H1 (cell line): ENCODE measurements around the gene EHD4. TPM values are rescaled to one million over a fixed set of nuclear protein-coding genes. Genes with fewer than 3 reads are reported as not detected.

Source experiments
- CTCF ChIA-PET: fragments of 300-600 bp; sonication (Branson Sonifier 250); formaldehyde crosslinking; loops from one replicate; lab custom pipeline; 2021; ENCODE audit not compliant: partially characterized antibody; lab: Charles Lee
- POLR2A ChIA-PET: fragments of 300-600 bp; sonication (Branson Sonifier 250); formaldehyde crosslinking; loops from one replicate; lab custom pipeline; 2021; ENCODE audit warnings: inconsistent platforms; ENCODE audit not compliant: partially characterized antibody; lab: Charles Lee
- DNase-seq, 2 experiments: peaks; one replicate each; pipeline versions ENCODE4 v3.0.0 to v3.0.0-alpha.2; 2010 to 2022; ENCODE audit warnings: low spot score in 2 of 2, low read depth in 1 of 2, mixed read lengths in 1 of 2
- FAIRE-seq: peaks from 2 replicates; lab custom pipeline; 2011; peaks lifted over from hg19 to GRCh38; lab: Jason Lieb, UNC
- H2AFZ ChIP-seq: 2 replicates; pipeline ENCODE4 v1.8.1; 2012; ENCODE audit warnings: low read length, inconsistent platforms
- H2AK5ac ChIP-seq: 2 replicates; pipeline ENCODE4 v1.6.1; 2013; ENCODE audit warnings: low read depth, low read length
- H2BK120ac ChIP-seq: replicated peaks from 2 replicates; pipeline ENCODE3; 2013; ENCODE audit warnings: low read depth, low read length, inconsistent platforms
- H2BK12ac ChIP-seq: 2 replicates; pipeline ENCODE4 v1.6.1; 2013; ENCODE audit warnings: low read depth, low read length
- H2BK15ac ChIP-seq: 2 replicates; pipeline ENCODE4 v1.6.1; 2013; ENCODE audit warnings: low read length
- H2BK20ac ChIP-seq: 2 replicates; pipeline ENCODE4 v1.6.1; 2013; ENCODE audit warnings: low read length
- H2BK5ac ChIP-seq: 2 replicates; pipeline ENCODE4 v1.6.1; 2013; ENCODE audit warnings: low read depth, low read length
- H3K14ac ChIP-seq: 2 replicates; pipeline ENCODE4 v1.6.1; 2013; ENCODE audit warnings: inconsistent platforms; ENCODE audit not compliant: insufficient read length
- H3K18ac ChIP-seq: 2 replicates; pipeline ENCODE4 v1.6.1; 2013; ENCODE audit warnings: low read length; ENCODE audit errors: extremely low read depth
- H3K23ac ChIP-seq: 2 replicates; pipeline ENCODE4 v1.6.1; 2013; ENCODE audit warnings: inconsistent platforms; ENCODE audit not compliant: insufficient read length
- H3K23me2 ChIP-seq: 2 replicates; pipeline ENCODE4 v1.6.1; 2013; ENCODE audit warnings: low read depth, low read length
- H3K27ac ChIP-seq: 2 replicates; pipeline ENCODE4 v1.6.1; 2011; ENCODE audit warnings: low read depth, low read length, inconsistent platforms
- H3K27me3 ChIP-seq, 4 experiments: replicated peaks in 1 of 4; 1 replicate in 1 of 4; 2 replicates in 3 of 4; pipeline versions ENCODE4 v1.6.1 to v1.8.1; 2011 to 2013; ENCODE audit warnings: low read length in 3 of 4, mild to moderate bottlenecking in 3 of 4, inconsistent platforms in 2 of 4, mixed read lengths in 2 of 4, moderate library complexity in 1 of 4; ENCODE audit not compliant: control insufficient read depth in 3 of 4, insufficient read depth in 3 of 4; ENCODE audit errors: extremely low read depth in 1 of 4
- H3K36me3 ChIP-seq, 4 experiments: 2 replicates each; pipeline versions ENCODE4 v1.6.1 to v1.8.1; 2011 to 2013; ENCODE audit warnings: mild to moderate bottlenecking in 4 of 4, low read length in 3 of 4, moderate library complexity in 2 of 4, control low read depth in 1 of 4, inconsistent platforms in 1 of 4; ENCODE audit not compliant: insufficient read depth in 4 of 4, control insufficient read depth in 2 of 4
- H3K4ac ChIP-seq: replicated peaks from 2 replicates; pipeline ENCODE3; 2013; ENCODE audit warnings: low read length, low read depth, mixed read lengths, inconsistent platforms; ENCODE audit not compliant: insufficient read length
- H3K4me1 ChIP-seq, 4 experiments: replicated peaks in 1 of 4; 1 replicate in 1 of 4; 2 replicates in 3 of 4; pipeline versions ENCODE4 v1.6.1 to v1.8.1; 2011 to 2013; ENCODE audit warnings: low read length in 3 of 4, inconsistent platforms in 2 of 4, mixed read lengths in 1 of 4; ENCODE audit not compliant: insufficient read depth in 4 of 4, control insufficient read depth in 3 of 4
- H3K4me2 ChIP-seq, 2 experiments: 2 replicates each; pipeline versions ENCODE4 v1.6.1 to v1.8.1; 2011 to 2013; ENCODE audit warnings: low read depth in 2 of 2, low read length in 2 of 2, control low read depth in 1 of 2, inconsistent platforms in 1 of 2, mild to moderate bottlenecking in 1 of 2; ENCODE audit not compliant: insufficient read depth in 1 of 2
- H3K4me3 ChIP-seq, 4 experiments: fragments of 200-600, 300-600 bp in 1 of 4; sonication (generic), shearing (Covaris generic), sonication (Bioruptor Twin) in 1 of 4; 2 replicates each; pipeline versions ENCODE4 v1.5.1 to v1.8.1; 2011 to 2016; ENCODE audit warnings: low read length in 4 of 4, low read depth in 3 of 4, control low read depth in 2 of 4, inconsistent platforms in 2 of 4, mild to moderate bottlenecking in 2 of 4, mixed read lengths in 1 of 4, moderate library complexity in 1 of 4; ENCODE audit not compliant: insufficient read depth in 2 of 4; ENCODE audit errors: extremely low read depth in 1 of 4
- H3K56ac ChIP-seq: replicated peaks from 2 replicates; pipeline ENCODE3; 2013; ENCODE audit warnings: low read depth, mild to moderate bottlenecking, mixed read lengths, low read length, inconsistent platforms; ENCODE audit not compliant: insufficient read length
- H3K79me1 ChIP-seq: 2 replicates; pipeline ENCODE4 v1.6.1; 2013; ENCODE audit warnings: low read depth, low read length, control low read depth
- H3K79me2 ChIP-seq, 2 experiments: 2 replicates each; pipeline versions ENCODE4 v1.6.1 to v1.8.1; 2012 to 2013; ENCODE audit warnings: low read length in 2 of 2, mild to moderate bottlenecking in 2 of 2, inconsistent platforms in 1 of 2; ENCODE audit not compliant: insufficient read depth in 2 of 2, control insufficient read depth in 1 of 2
- H3K9ac ChIP-seq, 4 experiments: replicated peaks in 1 of 4; 1 replicate in 1 of 4; 2 replicates in 3 of 4; pipeline versions ENCODE4 v1.6.1 to v1.8.1; 2011 to 2013; ENCODE audit warnings: low read depth in 3 of 4, low read length in 3 of 4, control low read depth in 2 of 4, mild to moderate bottlenecking in 2 of 4, moderate library complexity in 2 of 4, inconsistent platforms in 1 of 4; ENCODE audit errors: extremely low read depth in 1 of 4
- H3K9me3 ChIP-seq, 2 experiments: 2 replicates each; pipeline versions ENCODE4 v1.6.1 to v1.8.1; 2012 to 2013; ENCODE audit warnings: mild to moderate bottlenecking in 2 of 2, moderate library complexity in 2 of 2, control low read depth in 1 of 2, inconsistent platforms in 1 of 2, low read depth in 1 of 2, low read length in 1 of 2, mixed read lengths in 1 of 2; ENCODE audit not compliant: insufficient read depth in 2 of 2
- H4K20me1 ChIP-seq, 2 experiments: replicated peaks in 1 of 2; 2 replicates each; pipeline versions ENCODE3 to v1.8.1; 2011 to 2013; ENCODE audit warnings: inconsistent platforms in 2 of 2, low read length in 2 of 2, mild to moderate bottlenecking in 1 of 2; ENCODE audit not compliant: insufficient read depth in 2 of 2, control insufficient read depth in 1 of 2
- H4K5ac ChIP-seq: 2 replicates; pipeline ENCODE4 v1.6.1; 2013; ENCODE audit warnings: low read length, low read depth, mixed read lengths, inconsistent platforms; ENCODE audit not compliant: insufficient read length
- H4K8ac ChIP-seq: 2 replicates; pipeline ENCODE4 v1.8.0; 2013; ENCODE audit warnings: mild to moderate bottlenecking, moderate library complexity, low read length, inconsistent platforms; ENCODE audit not compliant: insufficient read depth; ENCODE audit errors: extremely low read depth
- H4K91ac ChIP-seq: replicated peaks from 2 replicates; pipeline ENCODE3; 2013; ENCODE audit warnings: low read length, mixed read lengths, inconsistent platforms; ENCODE audit not compliant: insufficient read length
- WGBS, 2 experiments: shearing (Covaris generic) in 1 of 2; methylation state at CpG; one replicate each; pipeline versions ENCODE4 v1.1.6 to v1.1.7; 2013 to 2015; ENCODE audit warnings: low lambda C conversion rate in 2 of 2, mixed read lengths in 2 of 2, inconsistent platforms in 1 of 2, low coverage in 1 of 2, missing lambda C conversion rate in 1 of 2; ENCODE audit not compliant: insufficient replicate concordance in 2 of 2, insufficient coverage in 1 of 2, insufficient read length in 1 of 2; ENCODE audit errors: extremely low coverage in 1 of 2, missing lambda C conversion rate in 1 of 2; 5-methylcytosine and 5-hydroxymethylcytosine counted together
- polyA plus RNA-seq, 7 experiments: library from polyadenylated mRNA; depleted of rRNA in 3 of 7; stranded (reverse) in 5 of 7; unstranded in 2 of 7; fragments of >200 nt in 5 of 7; fragments of 200-250 nt in 2 of 7; gene quantifications; 1 replicate in 5 of 7; 2 replicates in 1 of 7; 4 replicates in 1 of 7; pipeline versions ENCODE4 v1.2.1 to v1.2.3, GENCODE V29; 2011 to 2013; ENCODE audit warnings: missing spikeins in 2 of 7, mixed read lengths in 2 of 7
- total RNA-seq: library from RNA; stranded (reverse); fragmentation: NEBNext Ultra II Directional; extraction: Animal tissue kit (Norgen Biotek cat#: 25700); gene quantifications from 2 replicates; pipeline ENCODE4 v1.2.1, GENCODE V29; 2021

EHD4 gene
- total and polyA plus RNA-seq, 2 of the 8 experiments (the other 6 are each of a cell fraction or from before 2014, with no cell fraction given): 17.5 to 24.5 TPM

- no peak overlapping the region for H2BK20ac ChIP-seq
- H3K79me1 ChIP-seq: peaks cover 6% of the 10 kb centered on the region
- H2BK15ac ChIP-seq: no peak overlapping the region
- H3K14ac ChIP-seq: no peak overlapping the region
- H4K91ac ChIP-seq: no peak overlapping the region
- H3K18ac ChIP-seq: no peak overlapping the region
- no peak overlapping the region for H3K23ac ChIP-seq
- no peak overlapping the region for H2BK5ac ChIP-seq
- ChIA-PET CTCF (interaction anchor here (0.7 to 1.5 kb wide), 4 partner anchors 17 to 1465 kb away, joined by 3 to 5 read pairs (median 3); no protein-coding TSS in a partner anchor), POLR2A (interaction anchor here (0.6 to 1.1 kb wide), 2 partner anchors 12 kb away, joined by 3 read pairs; no protein-coding TSS in a partner anchor)
- H2BK120ac ChIP-seq: no peak overlapping the region
- H3K36me3 ChIP-seq: no peaks in the 10 kb centered on the region
- H3K23me2 ChIP-seq: no peaks in the 10 kb centered on the region
- no peak overlapping the region for H3K4ac ChIP-seq
- no peaks in the 10 kb centered on the region for H3K9me3 ChIP-seq
- no peaks in the 10 kb centered on the region for H3K27me3 ChIP-seq
- 65% methylated on average over 3 of the region's 4 CpGs; no CpG with 5 or more reads in 1 of the 2 experiments for WGBS, 2 experiments
- FAIRE-seq: no peak
- no peak overlapping the region for H4K5ac ChIP-seq
- DNase-seq: peak in 1 of 2 experiments; percentile 63
- H3K4me3 ChIP-seq: no peak overlapping the region
- H3K56ac ChIP-seq: no peak overlapping the region
- H2AK5ac ChIP-seq: no peak overlapping the region
- H3K4me2 ChIP-seq: 0 out of 4 replicates have a peak overlapping the region, but pooled peaks of 1 of the 2 experiments have one; percentile 11
- no peak overlapping the region for H3K27ac ChIP-seq
- H2BK12ac ChIP-seq: peak overlapping the region; percentile 50; the same call in 1 of the 2 replicates
- no peak overlapping the region for H3K9ac ChIP-seq
- no peak overlapping the region for H4K8ac ChIP-seq
- no peaks in the 10 kb centered on the region for H3K79me2 ChIP-seq
- no peak overlapping the region for H2AFZ ChIP-seq
- H4K20me1 ChIP-seq: peaks cover 0 to 6% of the 10 kb centered on the region in 2 experiments
- H3K4me1 ChIP-seq: peaks cover 4 to 9% (median 6%) of the 10 kb centered on the region in 4 experiments
Observed at GRCh38 chr15:41934843-41935242, 37.5 kb downstream of the EHD4 start.
